ENCODE measurements around the gene TULP4. TPM values are rescaled to one million over a fixed set of nuclear protein-coding genes. Genes with fewer than 3 reads are reported as not detected.
"Not testable (repeated sequence)": the region's sequence is repeated elsewhere in the genome, so short reads cannot be mapped to it uniquely, and the experiment has no call there.

The TULP4 gene
- total RNA-seq, 2 donors from 2014 or later, result 10.8 to 31.2 TPM

GRCh38 chr6:158373214-158373613 is 60.9 kb downstream of the TULP4 start:
- Mint-ChIP-seq H3K27ac (no peak overlapping the region), H3K4me3 (no peak overlapping the region), H3K9me3 (no peaks in the 10 kb centered on the region), H3K36me3 (ENCODE audit: low read depth) (no peaks in the 10 kb centered on the region), H3K27me3 (no peaks in the 10 kb centered on the region), H3K4me1 (no peaks in the 10 kb centered on the region)
- no peak for ATAC-seq (replicated peaks)

- H3K36me3 Mint-ChIP-seq (ENCODE audit: low read depth), result no peaks in the 10 kb centered on the region
- H3K9me3 Mint-ChIP-seq, result no peaks in the 10 kb centered on the region
- no peak overlapping the region for H3K27ac Mint-ChIP-seq
- no peak for ATAC-seq (replicated peaks)
- H3K27me3 Mint-ChIP-seq, result no peaks in the 10 kb centered on the region
- H3K4me1 Mint-ChIP-seq, result no peaks in the 10 kb centered on the region
- H3K4me3 Mint-ChIP-seq, result no peak overlapping the region
Measured at GRCh38 chr6:158374020-158374419, 61.8 kb downstream of the TULP4 start.

DNA sequence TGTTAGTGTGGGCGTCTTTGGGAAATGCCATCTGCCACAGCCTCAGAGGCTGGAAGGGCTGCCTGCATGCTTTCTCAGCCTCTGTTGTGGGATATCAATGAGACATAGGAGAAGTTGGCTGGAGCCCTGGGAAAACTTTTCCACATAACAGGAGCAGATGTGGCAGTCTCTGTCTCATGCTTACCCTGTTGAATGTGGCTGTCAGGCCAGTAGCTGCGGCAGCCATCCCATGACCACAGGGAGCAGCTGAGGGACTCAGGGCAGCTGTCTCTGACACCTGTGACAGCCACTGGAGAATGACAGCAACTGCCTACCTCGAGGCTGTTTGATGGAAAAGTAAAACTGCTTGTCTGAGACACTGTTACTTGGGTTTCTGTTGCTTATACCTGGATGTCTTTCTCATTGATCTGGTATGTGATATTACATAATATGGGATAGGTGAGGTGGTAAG is 64.4 kb downstream of the TULP4 start:
- ATAC-seq (replicated peaks), result no peak
- H3K27me3 Mint-ChIP-seq, result no peaks in the 10 kb centered on the region
- H3K4me1 Mint-ChIP-seq, result peaks cover 6% of the 10 kb centered on the region
- H3K36me3 Mint-ChIP-seq (ENCODE audit: low read depth), result no peaks in the 10 kb centered on the region
- H3K4me3 Mint-ChIP-seq, result no peak overlapping the region
- no peaks in the 10 kb centered on the region for H3K9me3 Mint-ChIP-seq
- H3K27ac Mint-ChIP-seq, result no peak overlapping the region

DNA sequence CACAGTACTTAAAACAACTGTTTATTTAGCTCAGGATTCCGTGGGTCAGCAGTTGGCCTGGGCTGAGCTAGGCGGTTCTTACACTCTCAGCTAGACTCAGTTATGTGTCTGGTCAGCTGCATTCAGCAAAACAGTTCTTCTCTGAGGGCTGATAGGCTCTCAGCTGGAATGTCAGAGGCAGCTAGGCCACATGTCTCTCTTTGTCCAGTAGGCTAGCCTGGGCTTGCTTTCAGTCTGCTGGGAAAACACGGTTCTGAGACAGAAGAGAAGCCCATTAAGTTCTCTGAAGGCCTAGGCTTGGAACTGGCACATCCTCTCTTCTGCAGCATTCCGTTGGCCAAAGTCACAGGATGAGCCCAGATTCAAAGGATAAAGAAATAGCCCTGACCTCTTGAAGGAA is 65.6 kb downstream of the TULP4 start:
- Mint-ChIP-seq H3K4me3 (no peak overlapping the region), H3K27me3 (no peaks in the 10 kb centered on the region), H3K9me3 (no peaks in the 10 kb centered on the region), H3K36me3 (ENCODE audit: low read depth) (no peaks in the 10 kb centered on the region), H3K27ac (no peak overlapping the region), H3K4me1 (peaks cover 15% of the 10 kb centered on the region)
- ATAC-seq (replicated peaks), result no peak

DNA sequence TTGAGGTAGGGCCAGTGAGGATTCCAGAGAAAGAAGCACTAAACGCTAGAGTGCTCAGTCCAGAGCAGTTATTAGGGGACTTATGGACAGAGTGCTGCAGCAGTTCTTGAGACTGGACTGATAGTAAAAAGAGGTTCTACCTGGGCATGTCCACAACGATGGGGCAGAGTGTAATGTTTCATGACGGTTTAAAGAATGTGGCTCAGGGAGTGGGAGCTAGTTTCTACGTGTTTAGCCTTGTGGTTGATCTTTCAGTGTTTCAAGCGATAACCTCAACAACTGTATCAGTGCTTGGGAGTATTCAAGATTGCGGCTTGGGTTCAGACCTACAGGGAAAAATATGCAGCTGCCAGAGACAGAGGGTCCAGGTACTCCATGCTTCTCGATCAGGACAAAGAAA is 67.1 kb downstream of the TULP4 start:
- H3K4me1 Mint-ChIP-seq, result peaks cover 15% of the 10 kb centered on the region
- H3K27ac Mint-ChIP-seq, result peak overlapping the region; percentile 11
- H3K27me3 Mint-ChIP-seq, result no peaks in the 10 kb centered on the region
- H3K36me3 Mint-ChIP-seq (ENCODE audit: low read depth), result no peaks in the 10 kb centered on the region
- no peak for ATAC-seq (replicated peaks)
- no peaks in the 10 kb centered on the region for H3K9me3 Mint-ChIP-seq
- no peak overlapping the region for H3K4me3 Mint-ChIP-seq

GRCh38 chr6:158381214-158381613 is 68.9 kb downstream of the TULP4 start:
- no peaks in the 10 kb centered on the region for H3K9me3 Mint-ChIP-seq
- no peaks in the 10 kb centered on the region for H3K27me3 Mint-ChIP-seq
- no peaks in the 10 kb centered on the region for H3K36me3 Mint-ChIP-seq (ENCODE audit: low read depth)
- no peak overlapping the region for H3K4me3 Mint-ChIP-seq
- no peak for ATAC-seq (replicated peaks)
- no peak overlapping the region for H3K27ac Mint-ChIP-seq
- H3K4me1 Mint-ChIP-seq, result peaks cover 15% of the 10 kb centered on the region

DNA sequence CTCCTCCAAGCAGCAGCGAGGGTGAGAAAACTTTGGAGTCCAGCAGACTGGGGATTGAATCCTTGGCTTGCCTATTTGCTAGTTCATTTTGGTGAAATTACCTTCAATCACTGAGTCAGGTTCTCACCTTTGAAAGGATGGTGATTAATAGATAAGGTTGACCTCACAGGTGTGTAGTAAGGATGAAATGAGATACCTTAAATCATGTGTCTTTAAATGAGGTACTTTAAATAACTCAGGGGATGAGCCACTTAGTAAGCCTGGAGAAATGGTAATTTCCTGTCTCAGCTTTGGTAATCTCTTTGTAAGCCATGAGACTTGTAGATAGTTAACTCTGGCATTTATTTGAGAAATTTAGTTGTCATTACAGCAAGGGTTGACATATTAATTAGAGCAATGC is 70.2 kb downstream of the TULP4 start:
- H3K27ac Mint-ChIP-seq, result peak overlapping the region; percentile 17
- H3K36me3 Mint-ChIP-seq (ENCODE audit: low read depth), result no peaks in the 10 kb centered on the region
- H3K4me3 Mint-ChIP-seq, result no peak overlapping the region
- no peaks in the 10 kb centered on the region for H3K27me3 Mint-ChIP-seq
- peaks cover 15% of the 10 kb centered on the region for H3K4me1 Mint-ChIP-seq
- no peaks in the 10 kb centered on the region for H3K9me3 Mint-ChIP-seq
- no peak for ATAC-seq (replicated peaks)

DNA sequence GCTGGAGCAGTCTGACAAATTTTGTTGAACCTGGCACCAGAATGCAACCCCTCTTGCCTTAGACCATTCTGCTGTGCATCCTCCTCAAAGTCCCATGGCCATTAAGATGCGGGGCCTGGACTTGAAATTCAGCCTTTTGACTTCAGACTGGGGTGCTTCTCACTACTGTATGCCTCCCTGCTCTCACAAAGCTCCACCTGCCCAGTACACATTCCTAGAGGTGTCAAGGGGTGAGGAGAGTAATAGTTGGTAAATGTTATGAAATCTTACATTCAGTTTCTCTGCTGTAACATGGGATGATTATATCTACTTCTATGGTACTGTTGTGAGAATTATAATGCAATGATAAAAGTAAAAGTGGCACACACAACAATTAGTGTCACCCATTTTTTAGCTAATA is 70.8 kb downstream of the TULP4 start:
- H3K9me3 Mint-ChIP-seq, result no peaks in the 10 kb centered on the region
- no peak for ATAC-seq (replicated peaks)
- H3K4me1 Mint-ChIP-seq, result peaks cover 15% of the 10 kb centered on the region
- no peaks in the 10 kb centered on the region for H3K27me3 Mint-ChIP-seq
- no peak overlapping the region for H3K4me3 Mint-ChIP-seq
- H3K27ac Mint-ChIP-seq, result no peak overlapping the region
- H3K36me3 Mint-ChIP-seq (ENCODE audit: low read depth), result no peaks in the 10 kb centered on the region

DNA sequence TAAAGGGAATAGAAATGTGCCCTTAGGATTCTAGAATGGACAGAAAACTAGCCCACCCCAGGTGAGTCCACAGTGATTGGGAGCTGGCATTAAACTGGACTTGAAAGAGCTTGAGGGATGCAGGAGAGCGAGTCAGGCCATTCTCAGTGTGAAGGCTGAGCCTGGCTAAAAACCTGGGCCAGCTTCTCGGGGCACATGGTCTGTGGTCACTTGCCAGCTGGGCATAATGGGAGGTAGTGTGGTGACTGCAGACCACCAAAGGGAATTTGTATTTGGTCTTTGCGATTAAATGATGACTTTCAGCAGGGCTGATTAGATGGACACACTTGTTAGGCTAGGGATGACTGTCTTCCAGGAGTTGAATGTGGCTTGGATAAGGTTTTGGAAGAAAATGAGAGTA is 71.3 kb downstream of the TULP4 start:
- Mint-ChIP-seq H3K36me3 (ENCODE audit: low read depth) (no peaks in the 10 kb centered on the region), H3K4me1 (peaks cover 15% of the 10 kb centered on the region), H3K27ac (no peak overlapping the region), H3K27me3 (no peaks in the 10 kb centered on the region), H3K9me3 (no peaks in the 10 kb centered on the region), H3K4me3 (no peak overlapping the region)
- no peak for ATAC-seq (replicated peaks)

DNA sequence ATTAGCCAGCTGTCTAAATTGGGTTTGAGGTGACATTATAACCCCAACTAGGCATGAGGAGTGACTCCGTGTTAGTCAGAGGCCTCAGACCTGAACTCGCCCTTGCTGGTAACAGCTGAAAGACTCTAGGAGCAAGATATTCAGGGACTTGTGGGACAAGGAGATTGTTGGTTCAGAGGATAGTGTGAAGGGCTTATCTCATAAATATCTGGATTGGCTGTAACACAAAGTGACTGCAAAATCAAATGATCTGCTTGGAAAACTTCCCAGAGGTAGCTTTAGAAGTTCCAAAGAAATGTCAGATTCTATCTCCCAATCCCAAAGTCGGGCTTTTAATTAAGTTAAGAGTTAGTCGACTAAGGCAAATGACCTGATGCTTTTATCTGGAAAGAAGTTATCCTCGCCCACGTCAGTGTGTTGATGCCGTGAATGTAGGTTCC is 72.4 kb downstream of the TULP4 start:
- Mint-ChIP-seq H3K4me3 (no peak overlapping the region), H3K4me1 (peaks cover 11% of the 10 kb centered on the region), H3K9me3 (no peaks in the 10 kb centered on the region), H3K36me3 (ENCODE audit: low read depth) (no peaks in the 10 kb centered on the region), H3K27ac (no peak overlapping the region), H3K27me3 (no peaks in the 10 kb centered on the region)
- ATAC-seq (replicated peaks), result no peak

DNA sequence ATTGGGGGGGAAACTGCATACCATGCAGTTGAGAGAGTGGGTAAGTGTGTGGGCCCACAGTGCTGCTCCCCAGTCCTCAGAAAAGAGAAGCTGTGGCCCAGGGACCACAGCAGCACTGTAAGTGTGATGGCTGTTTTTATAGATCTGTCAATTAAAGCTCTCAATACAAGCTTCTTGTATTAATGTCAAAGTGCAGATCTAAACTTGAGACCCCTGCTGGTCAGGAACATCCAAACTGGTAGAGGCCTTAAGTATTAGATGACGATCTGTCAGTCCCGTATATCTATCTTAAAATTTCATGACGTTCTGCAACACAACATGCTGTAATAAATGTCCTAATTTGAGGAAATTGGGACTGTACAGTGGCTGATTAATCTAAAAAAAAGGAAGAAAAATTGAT is 74.8 kb downstream of the TULP4 start:
- Mint-ChIP-seq H3K27ac (no peak overlapping the region), H3K27me3 (no peaks in the 10 kb centered on the region), H3K4me1 (peaks cover 4% of the 10 kb centered on the region), H3K36me3 (ENCODE audit: low read depth) (no peaks in the 10 kb centered on the region), H3K9me3 (no peaks in the 10 kb centered on the region), H3K4me3 (no peak overlapping the region)
- ATAC-seq (replicated peaks), result no peak

DNA sequence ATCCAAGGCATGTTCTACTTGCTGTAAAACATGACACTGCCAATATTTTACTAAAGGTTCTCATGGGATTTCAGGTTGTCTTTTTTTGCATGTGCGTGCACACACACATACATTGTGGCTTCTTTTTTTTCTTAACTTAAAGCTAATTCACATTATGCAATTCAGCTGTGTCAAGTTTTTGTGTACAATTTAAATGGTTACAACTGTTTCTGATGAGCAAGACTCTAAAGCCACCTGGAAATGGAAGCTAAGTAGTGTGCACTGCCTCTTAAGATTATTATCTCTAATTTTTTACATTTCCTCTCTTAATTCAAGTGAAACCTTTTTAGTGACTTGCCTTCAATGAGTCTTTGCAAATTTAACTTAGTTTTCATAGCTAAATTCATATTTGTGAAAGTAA is 75.3 kb downstream of the TULP4 start:
- Mint-ChIP-seq H3K9me3 (no peaks in the 10 kb centered on the region), H3K27ac (no peak overlapping the region), H3K27me3 (no peaks in the 10 kb centered on the region), H3K36me3 (ENCODE audit: low read depth) (no peaks in the 10 kb centered on the region), H3K4me1 (no peaks in the 10 kb centered on the region), H3K4me3 (no peak overlapping the region)
- no peak for ATAC-seq (replicated peaks)

DNA sequence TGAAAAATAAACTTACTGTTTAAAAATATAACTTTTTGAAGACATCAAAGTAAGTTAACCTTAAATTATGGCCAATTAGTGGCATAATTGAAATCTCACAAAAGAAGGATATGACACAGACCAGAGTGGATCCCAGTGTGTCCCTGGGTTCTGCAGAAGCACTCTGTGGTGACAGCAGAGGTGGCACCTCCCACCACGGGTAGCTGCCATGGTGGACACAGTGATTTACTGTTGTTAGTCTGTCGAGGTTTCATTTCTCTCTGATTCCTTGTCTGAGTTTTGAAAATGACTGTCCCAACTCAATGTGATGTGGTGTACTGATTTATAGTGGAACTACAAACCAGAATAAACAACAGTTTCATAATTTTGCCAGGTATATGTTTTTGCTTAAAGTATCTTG is 76.5 kb downstream of the TULP4 start:
- no peaks in the 10 kb centered on the region for H3K9me3 Mint-ChIP-seq
- no peaks in the 10 kb centered on the region for H3K4me1 Mint-ChIP-seq
- no peak overlapping the region for H3K27ac Mint-ChIP-seq
- H3K36me3 Mint-ChIP-seq (ENCODE audit: low read depth), result no peaks in the 10 kb centered on the region
- H3K27me3 Mint-ChIP-seq, result no peaks in the 10 kb centered on the region
- peak; percentile 28 for ATAC-seq (replicated peaks)
- H3K4me3 Mint-ChIP-seq, result no peak overlapping the region

DNA sequence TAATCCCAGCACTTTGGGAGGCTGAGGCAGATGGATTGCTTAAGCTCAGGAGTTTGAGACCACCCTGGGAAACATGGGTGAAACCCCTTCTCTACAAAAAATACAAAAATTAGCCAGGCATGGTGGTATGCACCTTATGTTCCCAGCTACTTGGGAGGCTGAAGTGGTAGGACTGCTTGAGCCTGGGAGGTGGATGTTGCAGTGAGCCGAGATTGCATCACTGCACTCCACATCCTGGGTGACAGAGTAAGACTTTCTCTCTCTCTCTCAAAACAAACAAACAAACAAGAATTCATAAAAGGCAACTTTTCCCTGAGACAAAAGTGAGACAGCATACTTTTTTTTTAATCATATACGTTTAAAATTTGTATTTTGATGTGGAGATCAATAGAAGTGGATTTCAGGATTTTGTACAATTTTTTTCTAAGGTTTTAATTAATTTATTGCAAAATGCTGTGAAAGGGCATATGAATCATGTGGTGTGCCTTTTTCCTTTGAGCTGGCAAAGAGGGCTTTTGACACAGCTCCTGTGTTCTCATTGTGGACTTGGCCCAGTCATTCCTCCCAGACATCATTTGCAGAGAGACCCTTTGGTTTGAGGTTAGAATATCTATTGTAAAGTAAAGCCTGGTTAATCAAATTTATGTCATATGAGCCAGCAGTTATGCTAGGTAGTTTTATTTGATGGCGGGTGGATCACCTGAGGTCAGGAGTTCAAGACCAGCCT is 77.1 kb downstream of the TULP4 start:
- ATAC-seq (replicated peaks), result no peak
- Mint-ChIP-seq H3K4me3 (no peak overlapping the region), H3K27ac (no peak overlapping the region), H3K4me1 (no peaks in the 10 kb centered on the region), H3K9me3 (no peaks in the 10 kb centered on the region), H3K36me3 (ENCODE audit: low read depth) (no peaks in the 10 kb centered on the region), H3K27me3 (no peaks in the 10 kb centered on the region)

GRCh38 chr6:158391276-158391675 is 79.0 kb downstream of the TULP4 start:
- Mint-ChIP-seq H3K27me3 (no peaks in the 10 kb centered on the region), H3K27ac (no peak overlapping the region), H3K4me1 (no peaks in the 10 kb centered on the region), H3K9me3 (no peaks in the 10 kb centered on the region), H3K36me3 (ENCODE audit: low read depth) (no peaks in the 10 kb centered on the region), H3K4me3 (no peak overlapping the region)
- no peak for ATAC-seq (replicated peaks)

- H3K27ac Mint-ChIP-seq; H3K9me3 Mint-ChIP-seq; H3K36me3 Mint-ChIP-seq (ENCODE audit: low read depth); H3K27me3 Mint-ChIP-seq; ATAC-seq (replicated peaks); H3K4me3 Mint-ChIP-seq; H3K4me1 Mint-ChIP-seq: not testable (repeated sequence)
Measured at GRCh38 chr6:158391977-158392376, 79.7 kb downstream of the TULP4 start.
